Endothelial cell (in vitro differentiated cells): ENCODE measurements around the gene SFN. TPM values are rescaled to one million over a fixed set of nuclear protein-coding genes. Genes with fewer than 3 reads are reported as not detected.

Experiments
- DNase-seq: peaks from one replicate; pipeline ENCODE4 v3.0.0; 2021; ENCODE audit warnings: low spot score
- H3K27ac Mint-ChIP-seq: one replicate; pipeline ENCODE4 v1.8.0; 2021; ENCODE audit warnings: mixed read lengths, inconsistent platforms; ENCODE audit not compliant: unreplicated experiment
- H3K27me3 Mint-ChIP-seq: one replicate; pipeline ENCODE4 v1.8.0; 2021; ENCODE audit warnings: mild to moderate bottlenecking, moderate library complexity, mixed read lengths, inconsistent platforms; ENCODE audit not compliant: unreplicated experiment
- H3K36me3 Mint-ChIP-seq: one replicate; pipeline ENCODE4 v1.8.0; 2021; ENCODE audit warnings: mild to moderate bottlenecking, low read depth, mixed read lengths, inconsistent platforms; ENCODE audit not compliant: unreplicated experiment
- H3K4me1 Mint-ChIP-seq: one replicate; pipeline ENCODE4 v1.8.0; 2021; ENCODE audit warnings: mild to moderate bottlenecking, mixed read lengths, inconsistent platforms; ENCODE audit not compliant: unreplicated experiment
- H3K4me3 Mint-ChIP-seq: one replicate; pipeline ENCODE4 v1.8.0; 2021; ENCODE audit warnings: mild to moderate bottlenecking, mixed read lengths, inconsistent platforms; ENCODE audit not compliant: unreplicated experiment
- H3K9me3 Mint-ChIP-seq: one replicate; pipeline ENCODE4 v1.8.0; 2021; ENCODE audit warnings: mixed read lengths, inconsistent platforms; ENCODE audit not compliant: unreplicated experiment
- total RNA-seq: library from RNA; stranded (reverse); fragmentation: NEBNext Ultra II Directional; extraction: Animal tissue kit (Norgen Biotek cat#: 25700); gene quantifications from one replicate; pipeline ENCODE4 v1.2.1, GENCODE V29; 2021; ENCODE audit not compliant: unreplicated experiment
- TF ChIP-seq, protein P1 (sequence below): fragments of 200-600 bp; sonication (generic); IDR thresholded peaks from one replicate; pipeline ENCODE4 v1.5.0; 2021; ENCODE audit warnings: antibody characterized with exemption; ENCODE audit not compliant: unreplicated experiment

SFN gene
- total RNA-seq, 1 donor from 2014 or later: 0.54 TPM

DNA sequence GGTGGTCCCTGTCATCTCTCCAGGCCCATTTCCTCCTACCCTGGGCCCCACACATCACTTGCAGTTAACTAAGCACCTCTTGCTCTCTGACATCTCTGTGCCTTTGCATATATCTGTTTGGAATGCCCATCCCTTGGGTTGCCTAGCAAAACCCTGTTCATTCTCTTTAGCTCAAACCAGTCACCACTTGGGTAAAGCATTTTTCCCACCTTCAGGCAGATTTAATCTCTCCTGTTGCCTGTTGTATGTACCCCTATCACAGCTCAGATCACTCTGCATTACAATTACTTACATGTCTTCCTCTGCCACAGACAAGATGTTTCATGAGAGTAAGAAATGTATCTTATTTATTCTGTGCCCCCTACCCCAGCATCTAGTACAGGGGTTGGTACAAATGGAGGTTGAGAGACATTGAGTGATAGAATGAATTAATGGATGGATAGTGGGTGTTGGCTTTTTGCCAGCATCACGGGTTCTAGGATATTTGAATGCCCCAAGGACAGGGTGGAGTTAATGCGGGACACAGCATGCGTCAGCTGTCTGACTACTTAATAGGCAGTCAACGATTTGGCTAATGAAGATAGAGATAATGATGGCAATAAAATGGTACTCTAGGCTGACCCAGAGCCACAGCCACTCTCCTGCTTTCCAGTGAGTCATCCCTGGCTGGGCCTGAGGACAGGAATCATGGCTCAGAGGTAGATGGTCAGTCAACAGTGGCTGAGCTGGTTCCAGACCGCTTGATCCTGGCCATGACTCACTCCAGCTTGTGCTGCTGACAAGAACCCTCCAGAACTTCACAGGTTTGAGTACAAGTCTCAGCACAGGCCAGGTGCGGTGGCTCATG lies 44.3 kb downstream of the SFN start:
- Mint-ChIP-seq H3K36me3 (no peaks in the 10 kb centered on the region), H3K27me3 (peaks cover 7% of the 10 kb centered on the region), H3K9me3 (no peaks in the 10 kb centered on the region), H3K27ac (no peak overlapping the region), H3K4me3 (no peak overlapping the region), H3K4me1 (no peaks in the 10 kb centered on the region)
- DNase-seq: no peak
- TF ChIP-seq, protein P1, sequence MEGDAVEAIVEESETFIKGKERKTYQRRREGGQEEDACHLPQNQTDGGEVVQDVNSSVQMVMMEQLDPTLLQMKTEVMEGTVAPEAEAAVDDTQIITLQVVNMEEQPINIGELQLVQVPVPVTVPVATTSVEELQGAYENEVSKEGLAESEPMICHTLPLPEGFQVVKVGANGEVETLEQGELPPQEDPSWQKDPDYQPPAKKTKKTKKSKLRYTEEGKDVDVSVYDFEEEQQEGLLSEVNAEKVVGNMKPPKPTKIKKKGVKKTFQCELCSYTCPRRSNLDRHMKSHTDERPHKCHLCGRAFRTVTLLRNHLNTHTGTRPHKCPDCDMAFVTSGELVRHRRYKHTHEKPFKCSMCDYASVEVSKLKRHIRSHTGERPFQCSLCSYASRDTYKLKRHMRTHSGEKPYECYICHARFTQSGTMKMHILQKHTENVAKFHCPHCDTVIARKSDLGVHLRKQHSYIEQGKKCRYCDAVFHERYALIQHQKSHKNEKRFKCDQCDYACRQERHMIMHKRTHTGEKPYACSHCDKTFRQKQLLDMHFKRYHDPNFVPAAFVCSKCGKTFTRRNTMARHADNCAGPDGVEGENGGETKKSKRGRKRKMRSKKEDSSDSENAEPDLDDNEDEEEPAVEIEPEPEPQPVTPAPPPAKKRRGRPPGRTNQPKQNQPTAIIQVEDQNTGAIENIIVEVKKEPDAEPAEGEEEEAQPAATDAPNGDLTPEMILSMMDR: no peak

DNA sequence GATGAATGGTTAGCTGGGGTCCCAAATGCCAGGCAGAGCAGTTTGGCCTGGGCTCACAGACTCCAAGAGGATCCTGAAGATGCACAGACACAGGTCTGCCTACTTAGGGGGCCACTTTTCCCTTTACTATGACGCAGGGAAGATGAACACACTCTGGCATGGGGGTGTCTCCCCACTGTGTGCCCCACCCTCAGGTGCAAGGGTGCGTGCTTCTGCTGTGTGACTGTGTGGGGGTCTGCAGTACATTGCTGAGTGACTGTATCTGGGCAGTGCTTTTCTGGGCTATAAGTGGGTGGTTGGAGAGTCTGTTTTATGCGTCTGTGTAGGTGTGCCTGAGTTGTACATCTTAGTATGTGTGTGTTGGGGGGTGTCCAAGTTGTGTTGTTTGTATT lies 47.0 kb downstream of the SFN start:
- Mint-ChIP-seq H3K4me1 (no peaks in the 10 kb centered on the region), H3K36me3 (no peaks in the 10 kb centered on the region), H3K4me3 (no peak overlapping the region), H3K27me3 (peaks cover 6% of the 10 kb centered on the region), H3K9me3 (no peaks in the 10 kb centered on the region), H3K27ac (no peak overlapping the region)
- no peak for DNase-seq
- TF ChIP-seq, protein P1: no peak

DNA sequence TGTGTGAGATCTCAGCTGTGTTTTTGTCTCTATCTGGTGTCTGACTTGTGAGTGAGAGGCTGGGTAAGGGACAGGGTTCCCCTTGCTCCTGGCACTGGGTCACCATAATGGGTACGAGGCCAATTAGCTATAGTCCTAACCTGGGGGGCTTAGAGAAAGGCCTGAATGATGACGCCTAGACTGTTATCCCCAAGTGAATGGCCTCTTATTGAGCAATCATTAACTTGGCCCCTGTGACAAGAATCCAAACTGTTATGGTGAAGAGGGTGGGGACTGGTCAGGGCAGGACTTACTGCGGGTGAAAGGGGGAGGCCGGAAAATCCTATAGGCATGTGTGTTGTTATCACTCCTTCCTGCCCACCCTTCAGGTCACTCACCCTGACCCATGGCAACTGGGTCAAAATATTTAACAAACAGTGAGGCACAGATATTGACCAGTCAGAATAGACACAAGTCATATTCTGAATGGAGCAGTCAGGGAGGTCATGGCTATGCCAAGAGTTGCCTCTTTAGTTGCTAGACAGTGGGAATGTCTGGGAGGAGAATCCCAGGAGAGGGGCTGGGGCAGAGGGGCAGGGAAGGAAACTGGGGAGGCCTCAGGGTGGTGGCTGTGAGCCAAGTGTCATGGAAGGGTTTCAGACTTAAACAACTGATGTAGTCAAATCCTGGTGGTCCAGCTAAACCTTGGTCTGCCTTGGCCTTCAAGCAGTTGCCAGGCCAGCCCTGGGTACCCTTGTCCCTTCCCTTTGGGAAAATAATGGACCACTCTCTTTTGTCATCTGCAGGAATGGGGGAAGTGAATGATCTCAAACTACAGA lies 47.6 kb downstream of the SFN start:
- H3K27ac Mint-ChIP-seq: no peak overlapping the region
- no peaks in the 10 kb centered on the region for H3K36me3 Mint-ChIP-seq
- no peaks in the 10 kb centered on the region for H3K9me3 Mint-ChIP-seq
- no peak overlapping the region for H3K4me3 Mint-ChIP-seq
- H3K27me3 Mint-ChIP-seq: peaks cover 6% of the 10 kb centered on the region
- DNase-seq: no peak
- TF ChIP-seq, protein P1: no peak
- H3K4me1 Mint-ChIP-seq: no peaks in the 10 kb centered on the region

DNA sequence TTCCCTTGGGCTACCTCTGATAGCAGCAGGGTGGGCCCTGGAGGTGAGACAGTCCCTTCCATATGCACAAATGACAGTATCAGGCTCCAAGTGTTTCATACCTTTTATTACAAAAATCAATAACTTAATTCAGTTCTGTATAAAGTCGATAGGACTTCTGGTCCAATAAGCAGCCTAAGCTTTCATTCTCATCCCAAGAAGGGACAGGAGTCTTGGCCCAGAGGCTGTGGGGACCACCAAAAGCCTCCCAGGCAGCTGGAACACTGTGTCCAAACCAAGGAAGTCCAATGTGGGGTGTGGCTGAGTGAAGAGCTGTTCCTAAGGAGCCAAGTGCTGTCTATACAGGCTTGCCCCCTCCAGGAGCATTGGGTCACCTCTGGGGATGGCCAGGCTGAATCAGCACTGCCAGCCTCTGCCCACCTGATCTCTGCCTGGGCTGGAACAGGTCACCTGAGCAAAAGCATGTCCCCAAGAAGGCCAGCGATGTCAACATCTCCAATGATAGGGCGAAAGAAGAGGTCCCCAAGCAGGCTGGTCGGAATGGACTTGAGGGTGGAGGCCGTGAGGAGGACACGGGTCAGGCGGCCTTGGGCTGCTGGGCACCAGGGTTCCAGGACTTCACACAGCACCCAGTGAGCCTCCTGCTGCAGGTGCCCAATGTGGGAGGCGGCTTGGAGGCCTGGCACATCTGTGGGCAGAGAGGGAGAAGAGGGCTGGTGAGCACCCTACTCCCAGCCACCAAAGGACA lies 48.6 kb downstream of the SFN start:
- no peak for DNase-seq
- Mint-ChIP-seq H3K9me3 (no peaks in the 10 kb centered on the region), H3K4me3 (no peak overlapping the region), H3K4me1 (no peaks in the 10 kb centered on the region), H3K36me3 (no peaks in the 10 kb centered on the region), H3K27ac (no peak overlapping the region), H3K27me3 (peaks cover 6% of the 10 kb centered on the region)
- TF ChIP-seq, protein P1: no peak
